22Rv1 (cell line): ENCODE data around the gene KMT5C.

Source experiments
- ZFX ChIP-seq: fragments of 450-650 bp; IDR thresholded peaks from 2 replicates; pipeline ENCODE4 v1.6.1; 2017; ENCODE audit warnings: antibody characterized with exemption, borderline replicate concordance
- TF ChIP-seq, protein P1 (sequence below): fragments of 450-650 bp; IDR thresholded peaks from 2 replicates; pipeline ENCODE4 v1.5.1; 2017; ENCODE audit warnings: mild to moderate bottlenecking

DNA sequence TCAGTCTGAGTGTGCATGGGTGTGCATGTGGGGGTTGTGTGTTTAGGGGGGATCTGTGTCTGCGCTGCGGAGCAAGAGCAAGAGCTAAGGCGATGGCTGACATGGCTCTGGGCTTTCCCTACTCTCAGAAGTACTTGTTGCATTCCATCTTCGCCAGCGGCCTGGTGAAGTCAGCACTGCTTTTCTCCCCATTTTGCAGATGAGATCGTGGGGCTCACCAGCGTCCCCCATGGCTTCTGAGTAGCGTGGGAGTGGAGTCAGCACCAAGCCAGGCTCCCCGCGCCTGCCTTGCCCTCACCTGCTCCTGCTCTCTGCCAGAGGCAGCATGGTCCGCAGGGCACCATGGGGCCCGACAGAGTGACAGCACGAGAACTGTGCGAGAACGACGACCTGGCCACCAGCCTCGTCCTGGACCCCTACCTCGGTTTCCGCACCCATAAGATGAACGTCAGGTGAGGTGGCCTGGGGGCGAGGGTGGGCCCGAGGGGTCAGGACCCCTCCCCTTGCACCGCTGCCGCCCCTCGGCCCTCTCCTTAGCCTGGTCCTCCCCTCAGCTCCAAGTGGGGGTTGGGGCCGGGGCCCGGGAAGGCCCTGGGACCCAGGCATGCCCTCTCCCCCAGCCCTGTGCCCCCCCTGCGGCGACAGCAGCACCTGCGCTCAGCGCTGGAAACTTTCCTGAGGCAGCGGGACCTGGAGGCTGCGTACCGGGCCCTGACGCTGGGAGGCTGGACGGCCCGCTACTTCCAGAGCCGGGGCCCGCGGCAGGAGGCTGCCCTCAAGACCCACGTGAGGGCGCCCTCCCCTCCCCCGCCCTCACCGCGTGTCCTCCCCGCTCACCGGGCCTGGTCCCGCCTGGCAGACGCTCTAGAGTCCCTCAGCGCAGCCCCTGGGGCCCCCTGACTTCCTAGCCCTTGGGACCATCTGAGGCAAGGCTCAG is 2.2 kb downstream of the KMT5C start:
- TF ChIP-seq, protein P1, sequence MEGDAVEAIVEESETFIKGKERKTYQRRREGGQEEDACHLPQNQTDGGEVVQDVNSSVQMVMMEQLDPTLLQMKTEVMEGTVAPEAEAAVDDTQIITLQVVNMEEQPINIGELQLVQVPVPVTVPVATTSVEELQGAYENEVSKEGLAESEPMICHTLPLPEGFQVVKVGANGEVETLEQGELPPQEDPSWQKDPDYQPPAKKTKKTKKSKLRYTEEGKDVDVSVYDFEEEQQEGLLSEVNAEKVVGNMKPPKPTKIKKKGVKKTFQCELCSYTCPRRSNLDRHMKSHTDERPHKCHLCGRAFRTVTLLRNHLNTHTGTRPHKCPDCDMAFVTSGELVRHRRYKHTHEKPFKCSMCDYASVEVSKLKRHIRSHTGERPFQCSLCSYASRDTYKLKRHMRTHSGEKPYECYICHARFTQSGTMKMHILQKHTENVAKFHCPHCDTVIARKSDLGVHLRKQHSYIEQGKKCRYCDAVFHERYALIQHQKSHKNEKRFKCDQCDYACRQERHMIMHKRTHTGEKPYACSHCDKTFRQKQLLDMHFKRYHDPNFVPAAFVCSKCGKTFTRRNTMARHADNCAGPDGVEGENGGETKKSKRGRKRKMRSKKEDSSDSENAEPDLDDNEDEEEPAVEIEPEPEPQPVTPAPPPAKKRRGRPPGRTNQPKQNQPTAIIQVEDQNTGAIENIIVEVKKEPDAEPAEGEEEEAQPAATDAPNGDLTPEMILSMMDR = no peak
- TF ChIP-seq ZFX = no peak
